ENCODE data around the gene FMO1.

Gene FMO1

DNA sequence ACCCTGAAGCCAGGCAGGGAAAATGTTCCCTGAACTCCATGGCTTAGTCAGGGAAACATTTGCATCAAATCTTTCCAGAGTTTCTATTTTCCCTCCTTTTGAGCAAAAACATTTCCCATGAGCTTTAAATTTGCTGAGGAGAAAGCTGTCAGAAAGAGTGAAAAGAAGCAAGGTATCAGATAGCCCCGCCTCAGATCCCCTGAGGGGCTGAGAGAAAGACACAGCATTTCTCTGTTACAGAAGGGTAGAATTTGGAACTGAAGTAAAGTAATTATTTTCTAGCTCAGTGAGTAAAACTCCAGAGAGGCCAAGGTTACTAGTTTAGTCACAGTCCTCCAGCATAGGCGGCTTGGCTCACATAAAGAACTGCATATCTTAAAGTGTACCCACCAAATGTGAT lies 10.6 kb downstream of the FMO1 start:
- Histone ChIP-seq H3K36me3 (ENCODE audit: insufficient read depth, low read length) (no peaks in the 10 kb centered on the region), H3K27me3 (ENCODE audit: insufficient read depth, low read length) (no peaks in the 10 kb centered on the region), H3K9ac (ENCODE audit: low read depth, low read length) (no peak overlapping the region), H3K4me3 (ENCODE audit: low read length) (no peak overlapping the region), H3K27ac (ENCODE audit: low read depth, low read length) (peak overlapping the region; percentile 15), H3K9me3 (ENCODE audit: insufficient read depth, low read depth, low read length) (no peaks in the 10 kb centered on the region), H3K4me1 (ENCODE audit: insufficient read depth, low read length) (peaks cover 27% of the 10 kb centered on the region)
- WGBS = 74% methylated on average over 2 of the region's 2 CpGs

DNA sequence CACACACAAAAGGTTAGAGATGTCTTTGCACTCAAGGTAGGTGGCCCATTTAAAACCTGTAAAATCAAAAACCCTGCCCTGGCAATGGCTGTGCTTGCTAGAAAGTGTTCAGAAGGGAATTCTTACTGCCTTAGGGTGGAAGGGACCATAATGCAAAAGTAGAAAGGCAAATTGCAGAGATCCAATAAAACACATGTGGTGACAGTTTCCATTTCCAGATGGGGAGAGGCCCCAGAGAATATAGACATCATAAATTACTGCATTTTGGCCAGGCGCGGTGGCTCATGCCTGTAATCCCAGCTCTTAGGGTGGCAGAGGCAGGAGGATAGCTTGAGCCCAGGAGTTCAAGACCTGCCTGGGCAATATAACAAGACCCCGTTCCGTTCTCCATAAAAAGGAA lies 13.0 kb downstream of the FMO1 start:
- no peak overlapping the region for H3K4me3 ChIP-seq (ENCODE audit: low read length)
- peaks cover 21% of the 10 kb centered on the region for H3K4me1 ChIP-seq (ENCODE audit: insufficient read depth, low read length)
- no peak overlapping the region for H3K27ac ChIP-seq (ENCODE audit: low read depth, low read length)
- no peaks in the 10 kb centered on the region for H3K36me3 ChIP-seq (ENCODE audit: insufficient read depth, low read length)
- H3K9ac ChIP-seq (ENCODE audit: low read depth, low read length) = no peak overlapping the region
- 93% methylated on average over 2 of the region's 4 CpGs for WGBS
- no peaks in the 10 kb centered on the region for H3K9me3 ChIP-seq (ENCODE audit: insufficient read depth, low read depth, low read length)
- H3K27me3 ChIP-seq (ENCODE audit: insufficient read depth, low read length) = no peaks in the 10 kb centered on the region

DNA sequence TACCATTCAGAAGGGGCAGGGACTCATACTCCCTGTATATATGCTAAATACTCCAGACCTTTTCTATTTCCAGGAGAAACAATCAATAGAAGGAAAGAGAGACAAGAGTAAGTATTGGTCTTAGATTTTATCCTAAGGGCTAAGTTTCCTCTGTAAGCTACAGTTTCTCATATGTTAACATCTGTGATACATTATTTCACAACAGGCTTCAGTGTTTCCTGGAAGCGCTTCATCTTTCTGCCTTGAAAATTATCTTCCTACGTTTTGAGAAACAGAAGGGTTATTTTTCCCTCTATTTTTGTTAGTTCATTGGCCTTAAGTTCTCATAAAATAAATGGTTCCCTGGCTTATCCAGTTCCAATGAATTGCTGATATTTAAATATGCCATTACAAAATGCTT lies 15.6 kb downstream of the FMO1 start:
- H3K9ac ChIP-seq (ENCODE audit: low read depth, low read length) = no peak overlapping the region
- no peak overlapping the region for H3K4me3 ChIP-seq (ENCODE audit: low read length)
- WGBS = 88% methylated on average over 2 of the region's 2 CpGs
- H3K9me3 ChIP-seq (ENCODE audit: insufficient read depth, low read depth, low read length) = no peaks in the 10 kb centered on the region
- H3K27ac ChIP-seq (ENCODE audit: low read depth, low read length) = no peak overlapping the region
- no peaks in the 10 kb centered on the region for H3K27me3 ChIP-seq (ENCODE audit: insufficient read depth, low read length)
- peaks cover 8% of the 10 kb centered on the region for H3K4me1 ChIP-seq (ENCODE audit: insufficient read depth, low read length)
- H3K36me3 ChIP-seq (ENCODE audit: insufficient read depth, low read length) = no peaks in the 10 kb centered on the region

DNA sequence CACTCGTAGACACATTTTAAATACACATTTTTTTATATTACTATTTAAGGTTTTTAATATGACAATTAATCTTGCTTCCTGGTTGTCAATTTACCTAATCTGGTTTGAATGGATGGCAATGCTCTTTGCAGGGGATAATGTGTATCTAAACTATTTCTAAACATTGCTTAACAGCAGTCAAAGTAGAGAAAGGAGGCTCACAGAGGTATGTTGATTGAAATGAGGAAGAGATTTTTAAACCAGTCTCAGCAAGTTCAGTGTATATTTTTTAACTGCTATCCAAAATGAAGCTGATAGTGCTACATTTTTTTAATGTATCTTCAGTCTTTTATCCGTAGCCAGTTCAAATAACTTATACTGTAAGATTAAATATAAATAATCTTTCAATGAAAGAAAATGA lies 17.4 kb downstream of the FMO1 start:
- Histone ChIP-seq H3K27ac (ENCODE audit: low read depth, low read length) (no peak overlapping the region), H3K4me1 (ENCODE audit: insufficient read depth, low read length) (no peaks in the 10 kb centered on the region), H3K36me3 (ENCODE audit: insufficient read depth, low read length) (no peaks in the 10 kb centered on the region), H3K9ac (ENCODE audit: low read depth, low read length) (no peak overlapping the region), H3K4me3 (ENCODE audit: low read length) (no peak overlapping the region), H3K9me3 (ENCODE audit: insufficient read depth, low read depth, low read length) (no peaks in the 10 kb centered on the region), H3K27me3 (ENCODE audit: insufficient read depth, low read length) (no peaks in the 10 kb centered on the region)
- WGBS = no CpG with 5 or more reads among the region's 2 CpGs

DNA sequence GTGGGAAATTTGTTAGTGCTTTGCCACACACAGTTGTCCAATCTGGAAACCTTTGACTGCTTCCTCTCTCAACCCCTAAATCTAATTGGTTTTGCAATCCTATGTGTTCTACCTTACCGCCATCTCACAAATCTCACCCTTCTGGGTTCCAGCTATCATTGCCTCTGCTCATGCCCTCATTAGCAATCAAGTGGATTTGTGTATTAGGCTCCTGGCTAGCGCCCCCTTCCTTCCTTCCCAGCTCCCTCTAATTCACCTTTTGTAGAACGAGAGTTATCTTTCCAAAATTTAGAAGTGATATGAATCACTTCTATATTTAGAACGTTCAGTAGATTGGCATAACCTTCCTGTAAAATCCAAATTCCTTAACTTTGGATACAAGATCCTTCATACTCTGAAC lies 18.6 kb downstream of the FMO1 start:
- H3K27me3 ChIP-seq (ENCODE audit: insufficient read depth, low read length) = no peaks in the 10 kb centered on the region
- H3K9me3 ChIP-seq (ENCODE audit: insufficient read depth, low read depth, low read length) = no peaks in the 10 kb centered on the region
- H3K9ac ChIP-seq (ENCODE audit: low read depth, low read length) = no peak overlapping the region
- H3K27ac ChIP-seq (ENCODE audit: low read depth, low read length) = no peak overlapping the region
- no peaks in the 10 kb centered on the region for H3K4me1 ChIP-seq (ENCODE audit: insufficient read depth, low read length)
- WGBS = 90% methylated on average over 4 of the region's 4 CpGs
- H3K4me3 ChIP-seq (ENCODE audit: low read length) = no peak overlapping the region
- H3K36me3 ChIP-seq (ENCODE audit: insufficient read depth, low read length) = no peaks in the 10 kb centered on the region

DNA sequence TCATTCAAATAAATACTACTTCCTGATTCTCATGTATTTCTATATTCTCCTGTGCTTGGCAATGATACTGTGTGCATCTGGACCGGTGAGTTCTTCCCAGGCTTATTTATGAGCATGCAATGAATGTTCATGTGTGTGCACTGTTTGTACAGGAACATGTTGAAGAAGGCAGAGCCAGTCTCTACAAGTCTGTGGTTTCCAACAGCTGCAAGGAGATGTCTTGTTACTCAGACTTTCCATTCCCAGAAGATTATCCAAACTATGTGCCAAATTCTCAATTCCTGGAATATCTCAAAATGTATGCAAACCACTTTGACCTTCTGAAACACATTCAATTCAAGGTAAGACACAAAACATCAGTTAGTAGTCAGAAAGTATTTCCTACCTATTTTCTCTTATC lies 19.1 kb downstream of the FMO1 start:
- Histone ChIP-seq H3K27ac (ENCODE audit: low read depth, low read length) (no peak overlapping the region), H3K36me3 (ENCODE audit: insufficient read depth, low read length) (no peaks in the 10 kb centered on the region), H3K4me1 (ENCODE audit: insufficient read depth, low read length) (no peaks in the 10 kb centered on the region), H3K4me3 (ENCODE audit: low read length) (no peak overlapping the region), H3K27me3 (ENCODE audit: insufficient read depth, low read length) (no peaks in the 10 kb centered on the region), H3K9me3 (ENCODE audit: insufficient read depth, low read depth, low read length) (no peaks in the 10 kb centered on the region), H3K9ac (ENCODE audit: low read depth, low read length) (no peak overlapping the region)
- WGBS = 97% methylated on average over 1 of the region's 1 CpG

DNA sequence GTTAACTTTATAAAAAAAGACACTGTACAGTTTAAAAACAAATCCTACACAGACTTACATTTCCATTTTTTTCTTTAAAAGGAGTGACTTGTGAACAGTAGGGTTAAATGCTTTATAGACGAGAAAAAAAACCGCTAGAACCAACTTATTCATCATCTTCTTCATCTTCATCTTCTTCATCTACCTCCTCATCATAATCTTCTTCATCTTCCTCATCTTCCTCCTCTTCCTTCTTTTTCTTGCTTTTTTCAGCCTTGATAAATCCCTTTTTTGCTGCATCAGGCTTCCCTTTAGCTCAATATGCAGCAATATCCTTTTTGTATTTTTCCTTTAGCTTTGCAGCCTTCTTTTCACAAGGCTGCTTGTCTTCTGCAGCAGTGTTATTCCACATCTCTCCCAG lies 22.5 kb downstream of the FMO1 start:
- H3K4me1 ChIP-seq (ENCODE audit: insufficient read depth, low read length) = no peaks in the 10 kb centered on the region
- no peaks in the 10 kb centered on the region for H3K27me3 ChIP-seq (ENCODE audit: insufficient read depth, low read length)
- no peak overlapping the region for H3K4me3 ChIP-seq (ENCODE audit: low read length)
- H3K27ac ChIP-seq (ENCODE audit: low read depth, low read length) = no peak overlapping the region
- H3K36me3 ChIP-seq (ENCODE audit: insufficient read depth, low read length) = no peaks in the 10 kb centered on the region
- 94% methylated on average over 2 of the region's 2 CpGs for WGBS
- no peak overlapping the region for H3K9ac ChIP-seq (ENCODE audit: low read depth, low read length)
- H3K9me3 ChIP-seq (ENCODE audit: insufficient read depth, low read depth, low read length) = no peaks in the 10 kb centered on the region

DNA sequence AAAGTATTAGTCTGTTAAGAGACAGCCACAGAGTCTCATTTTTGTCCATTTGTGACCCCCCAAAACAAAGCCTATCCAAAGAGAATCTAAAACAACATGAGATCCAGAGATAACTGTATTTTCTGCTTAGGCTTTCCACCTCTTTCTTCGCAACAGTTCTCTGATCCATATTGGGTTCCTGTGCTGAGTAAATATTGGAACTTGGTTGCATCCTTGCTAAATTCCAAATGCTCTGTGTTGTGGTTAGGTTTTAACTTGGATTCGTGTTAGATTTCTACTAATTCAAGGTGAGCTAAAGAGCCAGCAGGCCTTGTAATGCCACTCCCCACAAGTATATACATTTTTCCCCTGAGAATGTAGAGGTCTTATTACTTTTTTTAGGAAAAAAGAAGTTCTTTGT lies 29.2 kb downstream of the FMO1 start:
- WGBS = 83% methylated on average over 2 of the region's 2 CpGs
- H3K4me1 ChIP-seq (ENCODE audit: insufficient read depth, low read length) = no peaks in the 10 kb centered on the region
- no peaks in the 10 kb centered on the region for H3K27me3 ChIP-seq (ENCODE audit: insufficient read depth, low read length)
- H3K9ac ChIP-seq (ENCODE audit: low read depth, low read length) = no peak overlapping the region
- no peak overlapping the region for H3K27ac ChIP-seq (ENCODE audit: low read depth, low read length)
- H3K36me3 ChIP-seq (ENCODE audit: insufficient read depth, low read length) = no peaks in the 10 kb centered on the region
- H3K4me3 ChIP-seq (ENCODE audit: low read length) = no peak overlapping the region
- H3K9me3 ChIP-seq (ENCODE audit: insufficient read depth, low read depth, low read length) = no peaks in the 10 kb centered on the region

DNA sequence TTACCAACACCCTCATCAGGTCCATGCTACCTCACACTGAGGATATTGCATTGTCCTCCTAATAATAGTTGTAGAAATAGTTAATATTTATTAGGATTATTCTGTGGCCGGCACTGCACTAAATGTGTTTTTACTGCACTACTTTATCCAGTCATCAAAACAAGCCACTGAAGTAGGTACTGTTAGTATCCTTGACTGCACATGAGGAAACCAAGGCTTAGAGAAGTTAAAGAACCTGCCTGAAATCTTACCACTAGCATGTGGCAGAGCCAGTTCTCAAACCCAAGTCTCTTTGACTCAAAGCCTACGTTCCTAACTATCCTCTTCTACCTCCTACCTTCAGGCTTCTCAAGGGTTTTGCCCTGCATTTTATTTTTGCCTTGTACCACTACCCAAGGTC lies 30.9 kb downstream of the FMO1 start:
- 93% methylated on average over 2 of the region's 2 CpGs for WGBS
- no peaks in the 10 kb centered on the region for H3K36me3 ChIP-seq (ENCODE audit: insufficient read depth, low read length)
- H3K9ac ChIP-seq (ENCODE audit: low read depth, low read length) = no peak overlapping the region
- H3K27ac ChIP-seq (ENCODE audit: low read depth, low read length) = no peak overlapping the region
- no peaks in the 10 kb centered on the region for H3K9me3 ChIP-seq (ENCODE audit: insufficient read depth, low read depth, low read length)
- no peaks in the 10 kb centered on the region for H3K4me1 ChIP-seq (ENCODE audit: insufficient read depth, low read length)
- H3K4me3 ChIP-seq (ENCODE audit: low read length) = no peak overlapping the region
- H3K27me3 ChIP-seq (ENCODE audit: insufficient read depth, low read length) = no peaks in the 10 kb centered on the region

DNA sequence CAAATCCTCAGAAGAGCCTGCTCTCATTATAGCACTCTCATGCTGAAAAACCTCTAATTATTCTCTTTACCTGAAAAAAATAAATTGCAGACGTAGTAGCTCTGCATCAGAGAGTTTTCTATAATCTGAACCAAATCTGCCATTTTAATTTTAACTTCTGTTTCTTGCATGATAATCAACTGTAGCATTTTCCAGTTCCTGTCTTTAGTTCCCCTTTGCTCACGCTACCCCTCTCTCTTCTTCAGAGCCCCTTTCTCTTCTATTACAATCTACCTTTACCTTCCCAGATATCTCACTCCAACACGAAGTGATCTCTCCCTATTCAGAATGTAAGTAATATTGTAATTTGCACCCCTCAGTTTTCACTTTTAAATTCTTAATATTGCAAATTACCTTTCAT lies 31.4 kb downstream of the FMO1 start:
- no peaks in the 10 kb centered on the region for H3K36me3 ChIP-seq (ENCODE audit: insufficient read depth, low read length)
- no peak overlapping the region for H3K27ac ChIP-seq (ENCODE audit: low read depth, low read length)
- no peaks in the 10 kb centered on the region for H3K9me3 ChIP-seq (ENCODE audit: insufficient read depth, low read depth, low read length)
- H3K27me3 ChIP-seq (ENCODE audit: insufficient read depth, low read length) = no peaks in the 10 kb centered on the region
- no peak overlapping the region for H3K9ac ChIP-seq (ENCODE audit: low read depth, low read length)
- no peaks in the 10 kb centered on the region for H3K4me1 ChIP-seq (ENCODE audit: insufficient read depth, low read length)
- 86% methylated on average over 3 of the region's 3 CpGs for WGBS
- H3K4me3 ChIP-seq (ENCODE audit: low read length) = no peak overlapping the region

DNA sequence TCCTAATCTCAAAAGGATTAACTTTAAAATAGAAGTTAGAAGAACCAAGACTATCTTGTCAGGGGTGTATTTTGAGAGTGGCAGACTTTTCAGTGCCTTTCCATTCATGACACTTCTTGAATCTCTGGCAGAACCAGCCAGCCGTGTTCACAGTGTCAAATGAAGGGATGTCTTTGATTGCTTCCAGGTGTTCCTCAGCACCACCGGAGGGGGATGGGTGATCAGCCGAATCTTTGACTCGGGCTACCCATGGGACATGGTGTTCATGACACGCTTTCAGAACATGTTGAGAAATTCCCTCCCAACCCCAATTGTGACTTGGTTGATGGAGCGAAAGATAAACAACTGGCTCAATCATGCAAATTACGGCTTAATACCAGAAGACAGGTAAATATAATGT lies 32.3 kb downstream of the FMO1 start:
- WGBS = 97% methylated on average over 7 of the region's 7 CpGs
- Histone ChIP-seq H3K4me1 (ENCODE audit: insufficient read depth, low read length) (no peaks in the 10 kb centered on the region), H3K9me3 (ENCODE audit: insufficient read depth, low read depth, low read length) (no peaks in the 10 kb centered on the region), H3K27ac (ENCODE audit: low read depth, low read length) (no peak overlapping the region), H3K36me3 (ENCODE audit: insufficient read depth, low read length) (no peaks in the 10 kb centered on the region), H3K4me3 (ENCODE audit: low read length) (no peak overlapping the region), H3K9ac (ENCODE audit: low read depth, low read length) (no peak overlapping the region), H3K27me3 (ENCODE audit: insufficient read depth, low read length) (no peaks in the 10 kb centered on the region)

DNA sequence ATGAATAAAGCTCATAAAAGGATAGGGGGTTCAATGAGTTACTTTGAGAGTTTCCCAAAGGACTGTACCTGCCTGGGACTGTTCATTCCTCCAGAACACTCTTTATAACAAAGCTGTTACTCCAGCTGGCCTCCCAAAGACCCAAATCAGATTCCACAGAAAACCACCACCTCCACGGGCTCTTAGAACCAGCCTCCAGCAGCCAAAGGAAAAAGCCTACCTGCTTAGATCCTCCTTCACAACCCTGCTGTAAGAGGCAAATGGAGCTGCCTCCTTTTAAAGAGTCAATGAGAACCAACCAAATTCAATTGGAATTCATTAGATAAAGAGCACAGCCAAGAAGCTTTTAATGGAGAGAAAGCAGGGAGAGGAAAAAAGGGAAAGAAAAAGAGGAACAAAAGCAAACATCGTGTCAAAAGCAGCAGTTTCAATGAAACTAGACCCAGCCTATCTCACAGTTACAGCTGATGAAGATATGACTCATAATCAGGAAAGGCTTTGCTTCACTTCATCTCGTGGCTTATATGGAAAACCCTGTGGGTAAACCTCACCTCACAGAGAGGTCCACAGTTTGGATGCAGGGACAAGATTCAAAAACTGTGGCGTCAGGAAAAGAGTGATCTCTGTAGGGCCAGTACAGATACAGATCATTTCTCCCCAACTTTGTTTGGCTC lies 37.9 kb downstream of the FMO1 start:
- Histone ChIP-seq H3K9ac (ENCODE audit: low read depth, low read length) (no peak overlapping the region), H3K27me3 (ENCODE audit: insufficient read depth, low read length) (no peaks in the 10 kb centered on the region), H3K27ac (ENCODE audit: low read depth, low read length) (no peak overlapping the region), H3K4me1 (ENCODE audit: insufficient read depth, low read length) (no peaks in the 10 kb centered on the region), H3K4me3 (ENCODE audit: low read length) (no peak overlapping the region), H3K9me3 (ENCODE audit: insufficient read depth, low read depth, low read length) (no peaks in the 10 kb centered on the region), H3K36me3 (ENCODE audit: insufficient read depth, low read length) (no peaks in the 10 kb centered on the region)
- 89% methylated on average over 4 of the region's 4 CpGs for WGBS
